ENCODE measurements around the gene NEO1. TPM values are rescaled to one million over a fixed set of nuclear protein-coding genes. Genes with fewer than 3 reads are reported as not detected.
"Not testable (repeated sequence)": the region's sequence is repeated elsewhere in the genome, so short reads cannot be mapped to it uniquely, and the experiment has no call there.

Gene NEO1
- polyA plus RNA-seq, 1 donor = 167 TPM

GRCh38 chr15:73139041-73139743 lies 86.9 kb downstream of the NEO1 start:
- DNase-seq = no peak

- DNase-seq = no peak
Observed at GRCh38 chr15:73139744-73140553, 87.7 kb downstream of the NEO1 start.

DNA sequence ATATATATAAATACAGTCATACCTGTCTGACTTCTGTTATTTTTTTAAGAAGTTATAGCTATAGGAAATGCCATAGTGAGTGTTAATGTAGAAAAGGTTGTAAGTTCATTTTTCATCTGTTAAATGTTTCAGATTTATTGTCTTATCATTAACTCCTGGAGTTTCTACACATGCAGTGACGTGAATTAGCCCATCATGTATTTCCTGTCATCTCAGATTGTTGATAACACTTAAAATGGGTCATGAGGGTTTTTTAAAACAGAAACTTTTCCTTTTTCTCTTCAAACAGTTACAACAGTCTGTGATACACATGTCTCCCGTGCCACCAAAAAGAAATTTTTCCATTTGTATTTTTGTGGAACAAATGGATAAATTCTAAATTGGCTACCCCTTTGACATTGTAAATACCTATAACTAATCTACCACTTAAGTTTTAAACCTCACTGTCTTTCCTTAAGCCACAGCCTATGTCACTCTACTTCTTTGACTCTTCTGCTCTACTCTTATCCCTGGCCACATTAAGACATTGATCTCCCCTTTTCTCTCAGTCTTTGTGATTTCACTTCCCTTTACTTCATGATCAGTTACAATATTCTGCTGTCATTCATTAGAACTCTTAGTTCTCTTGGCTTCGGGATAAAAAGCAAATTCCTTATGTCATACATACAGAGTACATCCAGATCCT lies 89.1 kb downstream of the NEO1 start:
- DNase-seq = no peak

GRCh38 chr15:73142802-73143762 lies 90.8 kb downstream of the NEO1 start:
- peak; percentile 7 for DNase-seq

- DNase-seq = no peak
Observed at GRCh38 chr15:73143763-73144155, 91.5 kb downstream of the NEO1 start.

DNA sequence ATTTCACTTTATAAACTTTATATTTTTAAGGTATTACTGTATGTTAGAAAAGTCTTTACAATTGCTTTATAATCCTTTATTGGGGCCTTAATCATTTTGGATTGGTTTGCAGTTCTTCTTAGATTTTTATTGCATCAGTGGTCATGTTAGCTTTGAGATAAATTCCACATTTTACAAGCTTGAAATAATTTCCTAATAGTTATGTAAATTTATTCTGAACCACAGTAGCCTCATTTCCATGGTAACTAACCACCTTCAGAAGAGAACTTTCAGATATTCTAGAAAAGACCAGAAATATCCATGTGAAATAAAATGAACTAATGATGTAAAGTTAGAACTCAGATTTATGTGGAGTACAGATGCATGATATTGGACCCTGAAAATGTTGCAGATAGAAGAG lies 94.2 kb downstream of the NEO1 start:
- DNase-seq = no peak

DNA sequence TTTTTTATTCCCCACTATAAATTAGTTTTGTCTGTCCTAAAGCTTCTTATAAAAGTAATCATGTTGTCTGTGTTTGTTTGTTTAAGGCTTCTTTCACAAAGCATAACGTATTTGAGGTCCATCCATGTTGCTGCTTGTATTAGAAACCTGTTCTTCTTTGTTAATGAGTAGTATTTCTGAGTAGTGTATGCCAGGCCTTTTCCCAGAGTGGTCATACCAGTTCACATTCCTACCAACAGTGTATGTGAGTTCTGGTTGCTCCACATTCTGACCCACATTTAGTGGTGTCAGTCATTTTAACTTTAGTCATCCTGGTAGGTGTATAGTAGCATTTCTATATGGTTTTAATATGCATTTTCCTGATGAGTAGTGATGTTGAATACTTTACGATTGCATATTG lies 98.6 kb downstream of the NEO1 start:
- no peak for DNase-seq

- no peak for DNase-seq
Observed at GRCh38 chr15:73153024-73153423, 100.8 kb downstream of the NEO1 start.

DNA sequence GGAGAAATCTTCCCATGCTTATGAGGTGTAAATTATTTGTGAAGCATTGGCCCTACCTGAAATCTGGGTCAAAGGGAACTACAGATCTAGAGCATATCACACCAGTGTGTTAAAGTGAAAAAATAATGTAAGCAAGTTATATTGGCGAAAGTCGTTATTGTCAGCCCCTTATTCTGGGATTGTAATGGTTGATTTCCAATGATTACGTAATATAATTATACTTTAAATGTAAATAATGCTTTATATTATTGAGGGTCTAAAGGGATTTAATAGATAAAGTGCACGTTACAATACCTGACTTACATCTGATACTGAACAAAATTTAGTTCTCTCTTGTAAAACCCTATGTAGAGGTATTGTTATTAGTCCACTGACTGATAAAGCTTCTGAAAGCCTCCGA lies 101.2 kb downstream of the NEO1 start:
- no peak for DNase-seq

DNA sequence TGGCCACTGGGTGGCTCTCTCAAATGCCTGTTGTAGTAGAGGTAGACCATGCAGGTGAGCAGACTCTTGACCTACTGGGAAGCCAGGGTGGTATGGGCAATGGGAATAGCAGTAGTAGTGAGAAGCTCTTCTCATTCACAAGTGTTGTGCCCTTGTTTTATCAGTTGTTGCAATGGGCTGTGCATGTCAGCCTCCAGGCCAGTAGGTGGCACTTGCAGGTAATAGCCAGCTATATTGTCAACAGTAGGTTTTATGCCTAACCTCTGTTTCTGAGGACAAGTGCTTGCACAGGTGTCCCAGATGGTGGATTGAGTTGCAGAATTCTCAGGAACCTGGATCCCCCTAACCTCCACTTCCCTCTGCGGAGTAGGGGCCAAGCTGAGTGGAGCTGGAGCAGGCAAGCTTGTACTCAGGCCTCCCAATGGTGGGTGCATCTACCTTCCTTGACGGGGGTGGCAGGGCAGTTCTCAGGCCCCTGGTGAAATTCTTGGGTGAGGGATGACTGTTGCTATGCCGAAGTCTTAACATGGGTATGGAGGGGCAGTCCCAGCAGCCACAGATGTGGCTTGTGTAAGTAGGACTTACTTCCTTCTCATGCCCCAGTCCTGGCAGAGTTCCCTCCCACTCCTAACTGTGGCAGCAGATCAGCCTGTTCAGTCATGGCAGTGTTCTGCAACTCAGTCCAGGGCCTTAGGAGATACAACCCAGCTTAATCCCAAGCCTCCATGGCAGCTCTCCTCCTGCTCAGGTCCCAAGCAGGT lies 104.3 kb downstream of the NEO1 start:
- DNase-seq = no peak

GRCh38 chr15:73161546-73161945 lies 109.3 kb downstream of the NEO1 start:
- DNase-seq = no peak

- DNase-seq = no peak
Observed at GRCh38 chr15:73165435-73165834, 113.2 kb downstream of the NEO1 start.

GRCh38 chr15:73165844-73166243 lies 113.6 kb downstream of the NEO1 start:
- no peak for DNase-seq

GRCh38 chr15:73166711-73167110 lies 114.4 kb downstream of the NEO1 start:
- not testable (repeated sequence) for DNase-seq

DNA sequence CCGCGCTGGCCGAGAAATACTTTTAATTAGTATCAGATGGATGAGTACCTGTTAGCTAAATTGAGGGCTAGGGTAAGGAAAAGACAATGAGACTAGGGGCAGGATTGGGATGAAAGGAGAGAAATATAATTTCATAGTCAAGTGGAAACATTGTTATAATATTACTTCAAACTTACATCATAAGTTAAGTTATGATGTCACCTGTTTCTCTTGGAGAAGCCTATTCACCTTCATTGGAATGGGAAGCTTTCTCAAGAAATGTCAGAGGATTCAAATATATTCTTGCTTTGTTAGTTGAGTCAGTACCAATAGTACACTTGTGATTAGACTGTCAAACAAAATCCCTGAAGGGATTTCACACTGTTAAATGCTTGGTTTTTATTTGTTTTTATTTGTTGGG lies 116.2 kb downstream of the NEO1 start:
- DNase-seq = no peak

GRCh38 chr15:73171711-73172110 lies 119.4 kb downstream of the NEO1 start:
- DNase-seq = no peak

DNA sequence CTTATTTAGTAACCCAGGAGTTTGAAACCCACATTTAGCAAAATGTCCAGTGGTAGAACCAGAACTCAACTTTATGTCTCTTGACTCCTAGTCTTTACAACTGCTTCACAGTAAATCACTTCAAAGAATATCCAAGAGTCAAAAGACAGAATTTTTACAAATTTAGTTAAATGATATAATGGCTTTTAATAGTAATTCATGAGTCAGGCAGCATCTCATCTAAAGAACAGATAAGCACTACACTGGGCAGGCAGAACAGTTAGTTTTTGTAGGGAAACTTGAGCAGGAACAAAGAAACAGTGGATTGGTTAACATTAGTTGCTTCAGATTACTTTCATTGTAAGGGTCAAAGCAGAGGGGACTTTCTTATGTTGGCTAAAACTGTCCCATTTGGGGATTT lies 120.2 kb downstream of the NEO1 start:
- no peak for DNase-seq

GRCh38 chr15:73174171-73174570 lies 121.9 kb downstream of the NEO1 start:
- no peak for DNase-seq

DNA sequence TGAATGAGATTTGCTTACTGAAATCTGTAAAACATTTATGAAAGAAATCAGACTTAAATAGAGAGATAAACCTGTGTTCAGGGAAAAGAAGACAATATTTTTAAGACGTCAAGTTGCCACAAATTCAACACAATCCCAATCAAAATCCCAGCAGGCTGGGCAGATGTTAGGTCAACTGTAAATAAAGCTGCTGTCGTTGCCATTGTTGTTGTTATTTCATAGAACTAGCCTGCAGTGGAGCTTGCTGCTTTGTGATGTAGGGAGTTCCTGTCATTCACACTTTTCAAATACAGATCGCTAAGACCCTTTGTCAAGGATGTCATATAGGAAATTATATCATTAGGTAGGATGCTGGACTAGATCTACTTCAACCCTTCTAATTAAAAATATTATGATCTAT lies 123.1 kb downstream of the NEO1 start:
- DNase-seq = no peak

- DNase-seq = no peak
Observed at GRCh38 chr15:73176598-73176997, 124.3 kb downstream of the NEO1 start.

GRCh38 chr15:73183071-73183470 lies 130.8 kb downstream of the NEO1 start:
- DNase-seq = no peak

Data from left kidney (tissue), 2 donors.